ENCODE data around the gene MSX1.

GRCh38 chr4:4868040-4868757 lies 8.7 kb downstream of the MSX1 start:
- TF ChIP-seq EZH2 (IDR thresholded peaks at IDR 0.05; ENCODE audit: borderline replicate concordance, low read depth, low read length, severe bottlenecking): no peak
- TF ChIP-seq CTCF (IDR thresholded peaks at IDR 0.05; ENCODE audit: borderline replicate concordance, extremely low read depth, low read length, poor library complexity, severe bottlenecking): no peak
